GM19452 (cell line): ENCODE measurements around the gene ALAS1.
A peak's percentile ranks its signal among the peaks of the same experiment; 100 is the strongest.
"Not testable (repeated sequence)": the region's sequence is repeated elsewhere in the genome, so short reads cannot be mapped to it uniquely, and the experiment has no call there.

Experiments
- ATAC-seq: cut with Tn5 transposase; IDR thresholded peaks from one replicate; pipeline ENCODE4 v1.9.1; 2021; ENCODE audit not compliant: unreplicated experiment

Gene ALAS1

DNA sequence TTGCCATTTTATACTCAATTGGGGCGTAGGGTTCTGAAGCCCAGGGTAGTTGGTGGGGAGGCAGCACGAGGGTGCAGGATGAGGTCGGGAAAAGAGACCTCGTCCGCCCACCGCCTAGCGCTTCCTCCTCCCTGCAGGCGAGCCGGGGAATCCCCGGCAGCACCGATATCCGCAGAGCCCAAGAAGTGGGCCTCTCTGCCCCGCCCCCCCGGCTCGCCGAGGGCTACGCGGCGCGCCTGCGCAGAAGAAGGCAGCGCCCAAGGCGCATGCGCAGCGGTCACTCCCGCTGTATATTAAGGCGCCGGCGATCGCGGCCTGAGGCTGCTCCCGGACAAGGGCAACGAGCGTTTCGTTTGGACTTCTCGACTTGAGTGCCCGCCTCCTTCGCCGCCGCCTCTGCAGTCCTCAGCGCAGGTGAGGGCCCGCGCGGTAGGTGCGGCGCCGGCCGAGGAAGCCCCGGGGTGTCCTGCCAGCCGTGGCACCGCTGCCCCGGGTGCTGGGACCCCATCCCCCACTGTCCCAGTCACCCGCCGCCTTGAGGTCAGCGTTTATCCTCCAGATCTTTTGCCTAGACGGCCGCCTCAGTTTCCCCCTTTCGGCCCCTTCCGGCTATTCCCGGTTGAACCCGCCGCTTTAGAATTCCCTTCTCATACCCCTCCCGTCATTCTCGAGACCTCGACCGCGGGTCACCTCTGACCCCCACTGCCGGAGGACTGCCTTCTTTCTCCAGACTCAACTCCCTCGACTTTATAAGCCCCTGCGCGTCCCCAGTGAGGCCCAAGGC lies at the start of gene ALAS1:
Gene ALAS1, plus strand, starts transcription at position 319 of the 784 bp plus-strand sequence. CDS start 1,082 bp downstream, outside the sequence.
- peak; percentile 88 for ATAC-seq

DNA sequence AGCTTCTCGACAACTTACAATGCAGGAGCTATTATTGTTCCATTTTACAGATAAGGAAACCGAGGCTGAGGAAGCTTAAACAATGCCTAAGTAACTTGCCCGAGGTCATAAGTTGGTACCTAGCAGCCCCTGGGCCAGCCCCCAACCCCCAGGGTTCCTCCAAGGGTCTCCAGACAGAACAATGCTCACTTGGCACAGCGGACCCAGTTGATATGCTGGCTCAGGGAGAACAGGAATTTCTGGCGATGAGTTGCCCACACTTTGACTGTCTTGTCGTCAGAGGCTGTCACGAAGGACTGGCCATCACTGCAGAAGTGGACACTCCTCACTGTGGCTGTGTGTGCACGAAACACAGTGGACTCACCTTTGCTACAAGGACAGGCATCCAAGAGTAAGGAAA lies 48.9 kb upstream of the ALAS1 start:
- ATAC-seq, result no peak

GRCh38 chr3:52149726-52150125 lies 48.2 kb upstream of the ALAS1 start:
- ATAC-seq, result no peak

GRCh38 chr3:52150357-52150756 lies 47.6 kb upstream of the ALAS1 start:
- ATAC-seq, result no peak

DNA sequence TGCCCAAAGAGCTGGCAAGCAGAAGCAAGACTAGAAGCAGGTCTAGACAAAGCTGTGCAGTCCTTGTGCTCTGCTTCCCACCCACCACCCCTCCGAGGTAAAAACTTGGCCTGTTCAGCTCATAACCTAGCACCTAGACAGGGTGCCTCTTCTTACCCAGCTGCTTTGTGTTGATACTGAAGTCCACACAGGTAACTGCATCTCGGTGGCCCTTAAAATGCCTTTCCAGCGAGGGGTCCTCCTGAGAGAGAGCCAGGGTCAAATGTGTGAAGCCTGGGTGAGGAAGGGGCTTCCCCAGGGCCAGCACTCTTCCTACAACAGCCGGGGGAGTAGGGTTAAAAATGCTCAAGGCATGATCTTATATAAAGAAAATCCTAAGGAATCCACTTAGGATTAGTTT lies 47.1 kb upstream of the ALAS1 start:
- no peak for ATAC-seq

GRCh38 chr3:52151991-52152390 lies 46.0 kb upstream of the ALAS1 start:
- ATAC-seq, result not testable (repeated sequence)

- ATAC-seq, result peak; percentile 2
These were observed 44.4 kb upstream of the ALAS1 start for GRCh38 chr3:52153389-52154096.

DNA sequence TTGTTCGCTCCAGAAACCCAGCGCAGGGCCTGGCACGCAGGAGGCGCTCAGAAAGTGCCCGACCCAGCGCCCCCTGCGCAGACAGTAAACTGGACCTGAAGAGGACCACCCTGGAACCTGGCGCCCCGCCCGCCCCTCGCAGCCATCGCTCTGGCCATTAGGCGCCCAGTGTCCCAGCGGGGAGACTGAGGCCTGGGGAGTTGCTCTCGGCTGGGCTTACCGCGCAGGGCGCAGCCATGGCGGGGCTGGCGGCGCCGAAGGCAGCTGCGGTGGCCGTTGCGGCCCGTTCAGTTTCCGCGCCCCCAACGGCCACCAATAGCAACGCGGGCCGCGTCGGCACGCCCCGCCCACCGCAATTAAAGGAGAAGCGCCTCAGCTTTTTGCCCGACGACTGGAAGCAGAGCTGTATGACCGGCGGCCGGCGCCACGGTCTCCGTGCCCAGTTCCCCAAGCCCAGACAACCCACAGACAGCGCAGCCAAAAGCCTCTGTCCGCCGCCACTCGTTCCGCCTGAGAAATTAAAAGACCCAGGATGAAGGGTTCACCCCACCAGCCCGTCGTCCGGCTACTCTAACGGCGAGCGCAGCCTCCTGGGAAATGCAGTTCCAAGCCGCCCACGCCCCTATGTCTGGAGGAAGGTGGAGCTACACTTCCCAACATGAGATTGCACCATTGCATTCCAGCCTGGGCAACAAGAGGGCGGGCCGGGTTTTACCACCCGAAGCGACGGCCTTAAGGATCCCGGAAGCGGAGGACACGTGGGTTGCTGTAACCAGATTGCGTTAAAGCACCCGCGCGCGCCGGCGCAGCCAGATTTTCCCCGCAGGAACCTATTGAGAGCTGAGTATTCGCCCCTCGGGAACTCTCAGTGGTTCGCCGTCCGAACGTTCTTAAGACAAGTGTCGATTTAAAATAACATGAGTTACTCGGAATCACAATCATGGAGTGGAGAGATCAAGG lies 43.5 kb upstream of the ALAS1 start, which contains the start of gene POC1A:
Gene POC1A, minus strand, starts transcription at position 289 of the 960 bp plus-strand sequence. Its CDS starts 51 bp downstream, at position 238.
- ATAC-seq, result peak; percentile 79

GRCh38 chr3:52155912-52156311 lies 42.0 kb upstream of the ALAS1 start:
- ATAC-seq, result no peak

DNA sequence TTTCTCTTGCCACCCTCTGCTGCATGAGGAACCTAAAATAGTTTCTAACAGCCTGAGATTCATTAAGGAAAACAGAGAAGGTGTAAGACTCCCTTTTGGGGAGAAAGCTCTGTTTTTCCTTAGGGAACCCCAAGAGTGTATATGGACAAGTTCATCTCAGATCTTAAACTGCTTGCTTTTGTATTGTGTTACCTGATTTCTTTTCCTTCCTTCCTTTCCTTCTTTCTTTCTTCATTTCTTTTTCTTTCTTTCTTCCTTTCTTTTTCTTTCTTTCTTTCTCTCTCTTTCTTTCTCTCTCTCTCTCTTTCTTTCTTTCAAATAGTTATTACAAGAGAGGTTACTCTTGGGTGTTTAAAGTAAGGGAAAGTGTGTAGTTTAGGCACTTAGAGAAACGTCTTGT lies 38.5 kb upstream of the ALAS1 start:
- no peak for ATAC-seq

DNA sequence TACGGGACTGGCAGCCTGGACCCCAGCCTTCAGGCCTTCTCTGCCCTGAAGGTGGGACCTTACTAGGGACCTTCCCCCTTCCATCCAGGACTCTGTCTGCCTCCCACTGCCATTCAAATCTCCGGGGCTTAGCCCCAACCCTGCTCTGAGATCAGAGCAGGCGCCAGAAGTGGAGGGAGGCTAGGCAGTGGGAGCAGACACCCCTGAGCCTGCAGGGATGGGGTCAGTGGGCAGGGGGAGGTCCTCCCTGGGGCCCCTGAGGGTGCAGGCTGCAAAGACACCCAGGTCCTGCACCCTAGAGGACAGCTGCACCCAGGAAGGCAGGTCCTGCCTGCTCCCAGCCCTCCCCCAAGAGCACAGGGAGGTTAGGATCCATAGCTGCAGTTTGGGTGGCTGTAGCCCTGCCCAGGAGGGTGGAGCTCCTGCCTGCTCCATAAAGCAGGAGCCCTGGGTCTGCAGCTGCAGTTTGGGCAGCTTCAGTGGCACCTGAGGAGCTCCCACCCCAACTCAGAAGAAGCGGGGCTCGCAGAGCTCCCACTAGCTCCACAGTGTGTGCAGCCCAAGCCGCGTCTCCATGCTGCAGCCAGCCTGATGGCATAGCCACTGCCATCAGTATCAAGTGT lies 35.6 kb upstream of the ALAS1 start:
- no peak for ATAC-seq

- no peak for ATAC-seq
These were observed 30.7 kb upstream of the ALAS1 start for GRCh38 chr3:52167240-52167639.

DNA sequence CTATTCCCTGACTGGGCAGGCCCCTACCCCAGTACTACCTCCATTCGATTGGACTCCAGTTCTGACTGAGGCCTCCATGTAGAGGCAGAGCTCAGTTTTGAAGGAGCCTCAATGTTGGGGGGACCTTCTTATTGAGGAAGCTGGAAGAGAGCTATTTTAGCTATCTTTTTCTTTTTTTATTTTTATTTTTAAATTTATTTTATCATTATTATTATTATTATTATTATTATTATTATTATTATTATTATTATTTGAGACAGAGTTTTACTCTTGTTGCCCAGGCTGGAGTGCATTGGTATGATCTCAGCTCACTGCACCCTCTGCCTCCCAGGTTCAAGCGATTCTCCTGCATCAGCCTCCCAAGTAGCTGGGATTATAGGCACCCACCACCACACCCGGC lies 27.7 kb upstream of the ALAS1 start:
- ATAC-seq, result not testable (repeated sequence)

DNA sequence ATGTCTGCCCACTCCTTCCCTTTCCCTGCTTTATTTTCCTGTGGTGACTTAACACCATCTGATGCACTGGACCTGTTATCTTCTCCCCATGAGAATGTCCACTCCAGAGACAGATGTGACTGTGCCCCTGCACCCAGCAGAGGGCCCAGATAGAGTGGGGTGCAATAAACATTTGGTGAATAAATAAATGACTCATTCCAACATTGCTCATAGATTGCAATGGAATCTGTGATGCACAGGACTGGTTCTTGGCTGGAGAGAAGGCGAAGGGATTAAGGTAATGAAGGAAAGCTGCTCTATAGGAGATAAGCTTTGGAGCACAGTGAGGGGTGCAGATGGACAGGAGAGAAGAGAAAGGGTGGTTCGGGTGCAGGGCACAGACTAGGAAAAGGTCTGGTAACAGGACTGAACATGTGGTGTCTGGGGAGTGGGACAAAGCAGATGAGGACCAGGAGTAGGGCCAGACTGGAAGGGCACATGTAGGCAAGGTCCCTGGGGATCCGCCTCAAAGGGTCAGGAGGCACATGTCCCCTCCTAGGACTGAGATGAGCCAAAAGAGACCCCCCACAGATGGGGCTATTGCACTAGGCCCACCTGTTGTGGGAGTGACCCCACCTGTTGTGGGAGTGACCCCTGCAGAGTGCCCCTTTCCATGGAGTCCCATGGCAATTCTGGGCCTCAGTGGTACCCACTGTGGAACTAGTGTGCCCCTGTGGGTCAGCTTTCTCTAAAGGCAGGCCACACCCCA lies 26.3 kb upstream of the ALAS1 start:
- no peak for ATAC-seq

- ATAC-seq, result no peak
These were observed 25.6 kb upstream of the ALAS1 start for GRCh38 chr3:52172262-52172757.

- ATAC-seq, result no peak
These were observed 24.9 kb upstream of the ALAS1 start for GRCh38 chr3:52173101-52173500.

DNA sequence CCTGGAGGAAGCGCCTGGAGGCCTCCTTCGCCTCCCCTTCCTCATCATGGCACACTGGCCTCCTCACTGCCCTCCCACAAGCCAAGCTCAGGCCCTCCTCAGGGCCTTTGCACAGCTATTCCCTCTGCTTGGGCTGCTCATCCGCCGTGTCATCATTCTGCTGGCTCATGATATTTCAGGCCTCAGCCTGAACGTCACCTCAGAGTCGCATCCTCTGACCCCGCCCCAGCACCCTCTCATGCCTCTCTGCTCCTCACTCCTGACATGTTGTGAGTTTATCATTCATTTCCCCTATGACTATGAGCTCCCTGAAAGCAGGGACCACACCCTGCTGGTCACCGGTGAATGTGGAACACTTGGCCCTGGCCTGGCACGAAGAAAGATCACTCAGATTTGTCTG lies 23.1 kb upstream of the ALAS1 start:
- no peak for ATAC-seq

DNA sequence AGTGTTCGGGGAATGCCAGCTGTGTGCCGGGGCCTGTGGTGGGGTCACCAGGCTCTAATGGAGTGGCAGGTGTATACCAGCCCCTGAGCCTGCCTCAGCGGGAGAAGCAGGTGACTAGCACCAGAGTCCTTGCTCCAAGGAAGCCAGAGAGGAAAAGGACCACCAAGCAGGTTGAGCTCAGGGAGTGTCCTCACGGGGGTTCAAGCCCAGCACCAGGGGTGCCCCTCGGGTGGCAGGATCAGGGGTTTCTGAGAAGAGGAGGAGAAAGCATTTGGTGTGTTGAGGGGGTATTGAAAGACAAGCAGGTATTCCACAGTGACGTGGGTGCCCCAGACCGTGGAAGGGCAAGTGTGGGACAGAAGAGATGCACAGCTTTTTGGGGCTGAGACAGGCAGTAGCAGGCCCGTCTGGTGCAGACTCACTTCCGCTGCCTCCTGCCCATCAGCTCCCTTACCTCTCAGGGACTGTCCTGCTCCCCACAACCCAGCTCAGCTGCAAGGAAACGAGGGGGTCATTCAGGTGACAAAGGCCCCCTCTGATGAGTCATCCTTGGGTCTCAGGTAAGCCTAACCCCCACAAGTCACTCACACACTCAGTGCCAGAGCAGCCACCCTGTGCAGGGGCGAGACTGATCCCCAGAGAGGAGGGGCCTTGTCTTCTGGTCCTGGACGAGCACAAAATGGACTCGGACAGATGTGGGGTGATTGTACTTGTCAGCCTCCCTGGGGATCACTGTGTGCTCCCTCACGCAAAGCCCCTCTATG lies 22.4 kb upstream of the ALAS1 start:
- ATAC-seq, result no peak

DNA sequence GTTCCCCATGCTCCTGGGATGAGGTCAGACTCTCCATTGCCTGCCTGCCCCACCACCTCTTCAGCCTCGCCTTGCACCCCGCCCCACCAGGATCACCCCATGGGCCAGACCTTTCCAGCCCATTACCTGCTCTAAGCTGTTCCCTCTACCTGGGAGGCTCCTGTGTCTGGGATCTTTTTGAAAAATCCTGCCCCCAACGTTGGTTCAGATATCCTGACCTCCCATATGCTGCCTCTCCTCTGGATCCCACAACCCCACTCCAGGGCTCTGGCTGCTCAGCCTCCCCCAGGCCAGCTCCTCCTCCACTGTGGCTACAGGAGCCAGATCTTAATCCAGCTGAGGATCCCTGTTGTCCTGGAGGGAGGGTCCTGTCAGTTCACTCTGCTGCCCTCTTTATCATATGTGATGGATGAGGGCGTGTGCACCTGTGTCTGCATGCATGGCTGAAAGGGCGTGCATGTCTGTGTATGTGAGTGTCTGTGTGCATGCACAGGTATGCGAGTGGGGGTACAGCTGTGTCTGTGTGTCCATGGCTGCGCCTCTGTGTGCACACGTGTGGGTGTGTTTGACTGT lies 21.7 kb upstream of the ALAS1 start:
- ATAC-seq, result no peak
